Measurements from ENCODE around the gene MKRN2.

DNA sequence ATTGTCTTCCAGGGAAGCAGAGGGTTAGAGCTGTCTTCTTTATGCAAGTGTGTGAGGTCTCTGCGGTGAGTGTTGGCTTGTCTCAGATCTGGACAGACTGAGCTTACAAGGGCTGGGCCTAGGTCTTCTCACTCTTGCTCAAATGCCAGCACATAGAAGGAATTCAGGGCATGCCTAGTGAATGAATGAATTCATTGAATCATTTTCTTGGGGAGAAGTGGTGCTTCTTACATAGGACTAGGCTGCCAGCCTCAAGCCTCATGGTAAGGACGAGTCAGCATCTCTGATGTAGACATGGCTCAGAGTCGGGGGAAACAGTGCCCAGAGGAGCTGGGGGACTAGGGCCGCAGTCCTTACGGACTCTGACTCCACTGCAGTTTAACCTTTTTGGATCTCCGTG is 17.2 kb downstream of the MKRN2 start:
- TF ChIP-seq, protein P1, sequence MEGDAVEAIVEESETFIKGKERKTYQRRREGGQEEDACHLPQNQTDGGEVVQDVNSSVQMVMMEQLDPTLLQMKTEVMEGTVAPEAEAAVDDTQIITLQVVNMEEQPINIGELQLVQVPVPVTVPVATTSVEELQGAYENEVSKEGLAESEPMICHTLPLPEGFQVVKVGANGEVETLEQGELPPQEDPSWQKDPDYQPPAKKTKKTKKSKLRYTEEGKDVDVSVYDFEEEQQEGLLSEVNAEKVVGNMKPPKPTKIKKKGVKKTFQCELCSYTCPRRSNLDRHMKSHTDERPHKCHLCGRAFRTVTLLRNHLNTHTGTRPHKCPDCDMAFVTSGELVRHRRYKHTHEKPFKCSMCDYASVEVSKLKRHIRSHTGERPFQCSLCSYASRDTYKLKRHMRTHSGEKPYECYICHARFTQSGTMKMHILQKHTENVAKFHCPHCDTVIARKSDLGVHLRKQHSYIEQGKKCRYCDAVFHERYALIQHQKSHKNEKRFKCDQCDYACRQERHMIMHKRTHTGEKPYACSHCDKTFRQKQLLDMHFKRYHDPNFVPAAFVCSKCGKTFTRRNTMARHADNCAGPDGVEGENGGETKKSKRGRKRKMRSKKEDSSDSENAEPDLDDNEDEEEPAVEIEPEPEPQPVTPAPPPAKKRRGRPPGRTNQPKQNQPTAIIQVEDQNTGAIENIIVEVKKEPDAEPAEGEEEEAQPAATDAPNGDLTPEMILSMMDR (IDR thresholded peaks at IDR 0.05) = no peak
- TF ChIP-seq POLR2A (IDR thresholded peaks at IDR 0.05) (no peak), POLR2AphosphoS5 (IDR thresholded peaks at IDR 0.05) (no peak), EP300 (IDR thresholded peaks at IDR 0.05) (no peak)
